CD8-positive, alpha-beta memory T cell (primary cell): Measurements from ENCODE around the gene DBP. TPM values are rescaled to one million over a fixed set of nuclear protein-coding genes. Genes with fewer than 3 reads are reported as not detected.

Experiments used
- CTCF ChIA-PET: fragments of 350-600 bp; sonication (Branson Sonifier 250); formaldehyde crosslinking; loops from one replicate; lab custom pipeline; 2021; ENCODE audit warnings: antibody characterized with exemption; lab: Charles Lee
- POLR2A ChIA-PET: fragments of 350-600 bp; sonication (Branson Sonifier 250); formaldehyde crosslinking; loops from one replicate; lab custom pipeline; 2021; ENCODE audit warnings: antibody characterized with exemption; lab: Charles Lee
- DNase-seq, 5 donors: peaks; one replicate each; pipeline versions ENCODE4 v3.0.0 to v3.0.0-alpha.2; 2020 to 2022; ENCODE audit warnings: mixed read lengths in 1 of 5
- H3K27ac ChIP-seq: one replicate; pipeline ENCODE4 v1.7.0; 2013; ENCODE audit warnings: low read depth, mild to moderate bottlenecking, low read length, moderate library complexity
- H3K27me3 ChIP-seq: 2 replicates; pipeline ENCODE4 v1.7.0; 2013; ENCODE audit warnings: low read length, mild to moderate bottlenecking; ENCODE audit not compliant: insufficient read depth, poor library complexity, severe bottlenecking
- H3K36me3 ChIP-seq: 2 replicates; pipeline ENCODE4 v1.7.0; 2013; ENCODE audit warnings: mild to moderate bottlenecking, low read length, moderate library complexity; ENCODE audit not compliant: insufficient read depth
- H3K4me1 ChIP-seq: 2 replicates; pipeline ENCODE4 v1.7.0; 2013; ENCODE audit warnings: mild to moderate bottlenecking, low read length, moderate library complexity; ENCODE audit not compliant: insufficient read depth
- H3K4me3 ChIP-seq: 2 replicates; pipeline ENCODE4 v1.7.0; 2013; ENCODE audit warnings: mild to moderate bottlenecking, low read length
- H3K9me3 ChIP-seq: 2 replicates; pipeline ENCODE4 v1.7.0; 2013; ENCODE audit warnings: mild to moderate bottlenecking, low read length
- H3K27ac Mint-ChIP-seq, 8 donors: one replicate each; pipeline ENCODE4 v1.8.0; 2020 to 2021; ENCODE audit warnings: mixed read lengths in 8 of 8, mild to moderate bottlenecking in 6 of 8, inconsistent platforms in 3 of 8, moderate library complexity in 3 of 8
- H3K27me3 Mint-ChIP-seq, 2 donors: one replicate each; pipeline ENCODE4 v1.8.0; 2020 to 2021; ENCODE audit warnings: mixed read lengths in 2 of 2, mild to moderate bottlenecking in 1 of 2, moderate library complexity in 1 of 2
- H3K36me3 Mint-ChIP-seq, 3 donors: one replicate each; pipeline ENCODE4 v1.8.0; 2020 to 2021; ENCODE audit warnings: mixed read lengths in 3 of 3, inconsistent platforms in 1 of 3, mild to moderate bottlenecking in 1 of 3
- H3K4me1 Mint-ChIP-seq, 3 donors: one replicate each; pipeline ENCODE4 v1.8.0; 2020 to 2021; ENCODE audit warnings: mixed read lengths in 3 of 3, inconsistent platforms in 1 of 3, mild to moderate bottlenecking in 1 of 3
- H3K4me3 Mint-ChIP-seq, 7 donors: one replicate each; pipeline ENCODE4 v1.8.0; 2020 to 2021; ENCODE audit warnings: mixed read lengths in 7 of 7, mild to moderate bottlenecking in 6 of 7, moderate library complexity in 4 of 7, inconsistent platforms in 2 of 7
- H3K9me3 Mint-ChIP-seq, 5 donors: one replicate each; pipeline ENCODE4 v1.8.0; 2020 to 2022; ENCODE audit warnings: mixed read lengths in 5 of 5, mild to moderate bottlenecking in 3 of 5, moderate library complexity in 2 of 5, inconsistent platforms in 1 of 5
- polyA plus RNA-seq: library from polyadenylated mRNA; unstranded; fragments of 300-500 nt; fragmentation: Illumina TruSeq; gene quantifications from one replicate; pipeline ENCODE4 v1.2.3, GENCODE V29; 2021
- total RNA-seq, 2 experiments: library from RNA; stranded (reverse); gene quantifications; one replicate each; pipeline ENCODE4 v1.2.3, GENCODE V29; 2021

DBP gene
- total and polyA plus RNA-seq, 3 experiments from 2014 or later, result 10.9 to 84.1 (median 12.1) TPM

GRCh38 chr19:48629297-48629598 lies 7.9 kb downstream of the DBP start:
- Mint-ChIP-seq H3K4me3 (no peak overlapping the region), H3K9me3 (no peaks in the 10 kb centered on the region), H3K4me1 (peaks cover 18 to 53% (median 22%) of the 10 kb centered on the region in 3 donors), H3K36me3 (peaks cover 0 to 54% (median 0%) of the 10 kb centered on the region in 3 donors), H3K27me3 (no peaks in the 10 kb centered on the region), H3K27ac (no peak overlapping the region)
- peaks cover 30% of the 10 kb centered on the region for H3K36me3 ChIP-seq
- no peak for DNase-seq
- ChIA-PET POLR2A (interaction anchor here (0.6 to 0.9 kb wide), 2 partner anchors 10 to 71 kb away, joined by 3 to 11 read pairs; partner anchors contain the start of gene SPHK2), CTCF (no interaction called here)
- H3K4me3 ChIP-seq, result no peak overlapping the region
- H3K9me3 ChIP-seq, result no peaks in the 10 kb centered on the region
- no peaks in the 10 kb centered on the region for H3K27me3 ChIP-seq
- peaks cover 19% of the 10 kb centered on the region for H3K4me1 ChIP-seq
- no peak overlapping the region for H3K27ac ChIP-seq

- Mint-ChIP-seq H3K4me1 (peaks cover 21 to 53% (median 24%) of the 10 kb centered on the region in 3 donors), H3K36me3 (peaks cover 0 to 54% (median 1%) of the 10 kb centered on the region in 3 donors), H3K27ac (peak overlapping the region in 1 of 8 donors; percentile 36), H3K4me3 (peak overlapping the region in 1 of 7 donors; percentile 12), H3K27me3 (no peaks in the 10 kb centered on the region), H3K9me3 (no peaks in the 10 kb centered on the region)
- Histone ChIP-seq H3K36me3 (peaks cover 30% of the 10 kb centered on the region), H3K27ac (no peak overlapping the region), H3K4me3 (no peak overlapping the region), H3K9me3 (no peaks in the 10 kb centered on the region), H3K4me1 (peaks cover 16% of the 10 kb centered on the region), H3K27me3 (no peaks in the 10 kb centered on the region)
- DNase-seq, result no peak
- CTCF ChIA-PET, result no interaction called here
- POLR2A ChIA-PET, result interaction anchor here (0.6 to 0.9 kb wide), 3 partner anchors 9 to 70 kb away, joined by 3 to 11 read pairs (median 5); partner anchors contain the start of gene SPHK2
Measured at GRCh38 chr19:48628486-48629296, 8.5 kb downstream of the DBP start.

- Histone ChIP-seq H3K27me3 (no peaks in the 10 kb centered on the region), H3K4me1 (peaks cover 15% of the 10 kb centered on the region), H3K4me3 (no peak overlapping the region), H3K27ac (no peak overlapping the region), H3K9me3 (no peaks in the 10 kb centered on the region), H3K36me3 (peaks cover 24% of the 10 kb centered on the region)
- Mint-ChIP-seq H3K9me3 (no peaks in the 10 kb centered on the region), H3K4me1 (peaks cover 27 to 51% (median 27%) of the 10 kb centered on the region in 3 donors), H3K27ac (peak overlapping the region in 2 of 8 donors; percentile 36 to 55), H3K27me3 (no peaks in the 10 kb centered on the region), H3K4me3 (no peak overlapping the region), H3K36me3 (peaks cover 0 to 50% (median 1%) of the 10 kb centered on the region in 3 donors)
- ChIA-PET CTCF (interaction anchor here (0.9 kb wide), 1 partner anchor 9 kb away, joined by 3 read pairs; the partner anchor contains the start of gene RPL18), POLR2A (interaction anchor here (0.6 to 1.4 kb wide), 2 partner anchors 9 to 17 kb away, joined by 5 to 7 read pairs; partner anchors contain the start of gene RPL18)
- DNase-seq, result no peak
Measured at GRCh38 chr19:48627865-48628314, 9.3 kb downstream of the DBP start.

- Mint-ChIP-seq H3K27ac (peak overlapping the region in 5 of 8 donors; percentile 52 to 82 (median 68)), H3K9me3 (no peaks in the 10 kb centered on the region), H3K27me3 (no peaks in the 10 kb centered on the region), H3K4me1 (peaks cover 25 to 48% (median 30%) of the 10 kb centered on the region in 3 donors), H3K4me3 (peak overlapping the region in 4 of 7 donors; percentile 7 to 28 (median 26)), H3K36me3 (peaks cover 0 to 46% (median 4%) of the 10 kb centered on the region in 3 donors)
- Histone ChIP-seq H3K4me1 (peaks cover 10% of the 10 kb centered on the region), H3K27me3 (no peaks in the 10 kb centered on the region), H3K36me3 (peaks cover 18% of the 10 kb centered on the region), H3K4me3 (no peak overlapping the region), H3K9me3 (no peaks in the 10 kb centered on the region), H3K27ac (no peak overlapping the region)
- DNase-seq, result peak in 1 of 5 donors; percentile 69
- ChIA-PET CTCF (interaction anchor here (0.9 kb wide), 1 partner anchor 9 kb away, joined by 3 read pairs; the partner anchor contains the start of gene RPL18), POLR2A (interaction anchor here (1.4 kb wide), 1 partner anchor 9 kb away, joined by 7 read pairs; the partner anchor contains the start of gene RPL18)
Measured at GRCh38 chr19:48627201-48627864, 9.8 kb downstream of the DBP start.

GRCh38 chr19:48625891-48626327 lies 11.3 kb downstream of the DBP start:
- H3K4me3 Mint-ChIP-seq, result no peak overlapping the region
- POLR2A ChIA-PET, result interaction anchor here (0.6 kb wide), 1 partner anchor 14 kb away, joined by 3 read pairs; no protein-coding TSS in a partner anchor

GRCh38 chr19:48624791-48625723 lies 12.1 kb downstream of the DBP start:
- Mint-ChIP-seq H3K36me3 (peaks cover 0 to 33% (median 7%) of the 10 kb centered on the region in 3 donors), H3K4me3 (peak overlapping the region in 6 of 7 donors; percentile 23 to 88 (median 58)), H3K27me3 (no peaks in the 10 kb centered on the region), H3K9me3 (no peaks in the 10 kb centered on the region), H3K27ac (peak overlapping the region; percentile 70 to 97 (median 86)), H3K4me1 (peaks cover 34 to 44% (median 41%) of the 10 kb centered on the region in 3 donors)
- DNase-seq, result no peak
- no peaks in the 10 kb centered on the region for H3K27me3 ChIP-seq
- H3K9me3 ChIP-seq, result no peaks in the 10 kb centered on the region
- H3K4me1 ChIP-seq, result peaks cover 13% of the 10 kb centered on the region
- H3K27ac ChIP-seq, result peak overlapping the region; percentile 54
- H3K36me3 ChIP-seq, result peaks cover 6% of the 10 kb centered on the region
- ChIA-PET CTCF (no interaction called here), POLR2A (no interaction called here)
- H3K4me3 ChIP-seq, result no peak overlapping the region

More at GRCh38 chr19:48625891-48626327, 11.3 kb downstream of the DBP start:
- no peak overlapping the region for H3K27ac Mint-ChIP-seq
- H3K27me3 ChIP-seq, result no peaks in the 10 kb centered on the region
- DNase-seq, result no peak
- CTCF ChIA-PET, result no interaction called here
- no peaks in the 10 kb centered on the region for H3K9me3 Mint-ChIP-seq
- peaks cover 31 to 44% (median 38%) of the 10 kb centered on the region in 3 donors for H3K4me1 Mint-ChIP-seq
- peaks cover 8% of the 10 kb centered on the region for H3K36me3 ChIP-seq
- no peaks in the 10 kb centered on the region for H3K9me3 ChIP-seq
- no peak overlapping the region for H3K27ac ChIP-seq
- peaks cover 10% of the 10 kb centered on the region for H3K4me1 ChIP-seq
- H3K36me3 Mint-ChIP-seq, result peaks cover 0 to 40% (median 7%) of the 10 kb centered on the region in 3 donors
- no peaks in the 10 kb centered on the region for H3K27me3 Mint-ChIP-seq
- no peak overlapping the region for H3K4me3 ChIP-seq
